Sciatic nerve (tissue), 2 donors: ENCODE results near the gene FAM83F. TPM values are rescaled to one million over a fixed set of nuclear protein-coding genes. Genes with fewer than 3 reads are reported as not detected.

Experiments used
- ATAC-seq: fragments of 200-7000 bp; cut with Tn5 transposase; one replicate; pipeline ENCODE4 v1.9.1; 2020; ENCODE audit warnings: mild to moderate bottlenecking, moderate library complexity
- DNase-seq: peaks from one replicate; pipeline ENCODE4 v3.0.0-alpha.2; 2020; ENCODE audit warnings: low spot score
- intact Hi-C: fragments of 100-400 bp; cut with DNase I; formaldehyde crosslinking; loops from one replicate; pipeline ENCODE4 v1.14.2; 2022
- total RNA-seq: library from RNA; stranded (reverse); fragmentation: NEBNext Ultra II Directional; extraction: Animal tissue kit (Norgen Biotek cat#: 25700); gene quantifications from one replicate; pipeline ENCODE4 v1.2.1, GENCODE V29; 2021
- donor health status: DM: no; HTN: no; CAD: no.
- donor health status: DM: no; HTN: no; CAD: no.

The FAM83F gene
- total RNA-seq, 1 donor from 2014 or later, result 11.4 TPM

DNA sequence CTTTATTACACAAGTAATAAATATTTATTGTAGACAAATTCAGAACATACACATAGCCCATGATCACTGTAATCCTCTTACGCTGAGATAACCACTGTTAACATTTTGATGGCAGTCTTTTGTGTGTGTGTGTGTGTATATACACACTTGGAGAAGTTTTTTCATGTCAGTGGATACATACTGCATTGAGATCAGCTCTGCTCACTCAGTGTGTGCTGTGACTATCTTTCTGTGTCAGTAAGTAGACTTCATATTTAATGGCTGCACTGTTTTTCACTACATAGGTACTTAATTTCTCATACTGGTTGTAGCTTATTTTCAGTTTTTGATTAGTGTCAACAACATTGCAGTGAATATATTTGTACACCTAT lies 82.9 kb downstream of the FAM83F start:
- ATAC-seq (no peak), DNase-seq (no peak)
- intact Hi-C loops, result no loop called here

- DNase-seq (no peak), ATAC-seq (no peak)
- intact Hi-C loops, result no loop called here
These were observed 86.9 kb downstream of the FAM83F start for GRCh38 chr22:40081662-40082061.

- no peak for ATAC-seq
- intact Hi-C loops, result no loop called here
- no peak for DNase-seq
These were observed 87.4 kb downstream of the FAM83F start for GRCh38 chr22:40082184-40082583.

DNA sequence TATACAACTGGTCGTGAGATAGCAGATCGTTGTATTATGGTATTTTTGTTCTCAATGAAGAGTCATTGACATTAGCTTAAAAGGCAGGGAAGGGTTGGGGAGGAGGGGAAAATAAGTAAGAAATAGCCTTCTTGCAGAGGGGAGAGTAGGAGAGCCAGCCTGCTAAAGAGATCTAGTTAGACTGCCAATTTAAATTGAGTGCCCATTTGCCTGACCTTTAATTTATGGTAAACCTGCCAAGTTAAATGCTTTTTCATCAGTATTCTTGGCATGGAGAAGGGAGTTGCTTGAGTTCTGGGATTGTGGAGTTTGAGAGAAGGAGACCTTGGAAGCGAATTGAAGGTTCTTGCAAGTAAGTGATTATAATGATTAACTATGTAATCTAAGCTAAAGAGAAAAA lies 89.0 kb downstream of the FAM83F start:
- no peak for DNase-seq
- intact Hi-C loops, result no loop called here
- ATAC-seq, result no peak

DNA sequence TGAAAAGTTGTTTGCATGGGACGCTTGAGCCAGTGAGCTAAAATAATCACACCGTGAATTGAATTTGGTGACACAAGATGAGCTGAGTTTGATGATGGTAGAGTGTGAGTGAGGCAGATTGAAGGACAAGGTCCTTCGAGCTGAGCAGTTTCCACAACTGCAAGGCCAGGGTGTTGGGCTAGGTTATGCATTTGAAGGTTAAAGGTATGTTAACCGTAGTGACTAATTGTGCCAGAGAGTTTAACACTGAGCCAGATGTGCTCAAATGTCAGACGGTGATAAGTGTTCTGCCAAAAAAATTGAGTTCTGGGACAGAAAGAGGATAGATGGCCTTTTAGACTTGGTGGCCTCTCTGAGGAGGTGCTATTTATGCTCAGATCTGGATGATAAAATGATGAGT lies 89.5 kb downstream of the FAM83F start:
- intact Hi-C loops, result no loop called here
- ATAC-seq (no peak), DNase-seq (no peak)

GRCh38 chr22:40088818-40089217 lies 94.1 kb downstream of the FAM83F start:
- intact Hi-C loops, result no loop called here
- DNase-seq (no peak), ATAC-seq (no peak)

Other genes starting within 250 kb of the FAM83F start
- gene ENTHD1, start 101.2 kb upstream of the FAM83F start, total RNA-seq, result 4.9 TPM
- 7.5 TPM for gene GRAP2, start 93.9 kb upstream of the FAM83F start, total RNA-seq
- 0.45 TPM for gene TMA7B, start 34.6 kb upstream of the FAM83F start, total RNA-seq
- 86.0 TPM for gene TNRC6B, start 183.0 kb downstream of the FAM83F start, total RNA-seq